K562 (cell line): ENCODE results near the gene KIZ. TPM values are rescaled to one million over a fixed set of nuclear protein-coding genes. Genes with fewer than 3 reads are reported as not detected.
A peak's percentile ranks its signal among the peaks of the same experiment; 100 is the strongest.

ENCODE experiments used
- ATAC-seq: fragments of 200-7000 bp; cut with Tn5 transposase; 3 replicates; pipeline ENCODE4 v1.9.1; 2020; ENCODE audit warnings: moderate library complexity
- BruUV-seq: library from RNA; stranded (reverse); fragments of 400-500 nt; replicated peaks from 2 replicates; lab custom pipeline; 2021; lab: Mats Ljungman, UMichigan
- CTCF ChIA-PET: fragments of 300-600 bp; formaldehyde crosslinking; extraction: SDS; loops from one replicate; lab custom pipeline; 2021; ENCODE audit warnings: low intra/inter-chr PET ratio; lab: Yijun Ruan, JAX
- POLR2A ChIA-PET: fragments of 300-600, 350-650 bp; sonication (Branson Sonifier 250); formaldehyde crosslinking; extraction: SDS; loops from one replicate; lab custom pipeline; 2021; ENCODE audit warnings: antibody characterized with exemption, inconsistent platforms; lab: Yijun Ruan, JAX
- DNase-seq, 4 experiments: peaks; one replicate each; pipeline versions ENCODE4 v3.0.0 to v3.0.0-alpha.2; 2011 to 2018; ENCODE audit warnings: low spot score in 3 of 4, mixed read lengths in 3 of 4; ENCODE audit errors: extremely low read depth in 1 of 4
- FAIRE-seq: peaks from 2 replicates; lab custom pipeline; 2011; peaks lifted over from hg19 to GRCh38; lab: Jason Lieb, UNC
- H2AFZ ChIP-seq: 2 replicates; pipeline ENCODE4 v1.6.0; 2011; ENCODE audit warnings: low read depth, low read length, control low read depth, inconsistent platforms
- H3K27ac ChIP-seq: fragments of 200-600 bp; 3 replicates; pipeline ENCODE4 v1.8.0; 2011; ENCODE audit warnings: low read depth, mild to moderate bottlenecking, control low read depth, inconsistent platforms, low read length, moderate library complexity, mixed read lengths; ENCODE audit errors: extremely low read depth
- H3K27me3 ChIP-seq, 2 experiments: fragments of 300-600 bp in 1 of 2; 2 replicates in 1 of 2; 3 replicates in 1 of 2; pipeline versions ENCODE4 v1.6.0 to v1.8.0; 2011; ENCODE audit warnings: inconsistent platforms in 2 of 2, low read length in 2 of 2, mild to moderate bottlenecking in 1 of 2, mixed read lengths in 1 of 2, moderate library complexity in 1 of 2; ENCODE audit not compliant: control insufficient read depth in 2 of 2, insufficient read depth in 2 of 2
- H3K36me3 ChIP-seq: fragments of 300-600 bp; 3 replicates; pipeline ENCODE4 v1.8.0; 2011; ENCODE audit warnings: mild to moderate bottlenecking, low read length, inconsistent platforms; ENCODE audit not compliant: control insufficient read depth, insufficient read depth
- H3K4me1 ChIP-seq, 2 experiments: fragments of 200-600 bp in 1 of 2; replicated peaks in 1 of 2; 2 replicates in 1 of 2; 3 replicates in 1 of 2; pipeline versions ENCODE4 v1.5.1 to v1.8.0; 2011; ENCODE audit warnings: inconsistent platforms in 2 of 2, low read length in 2 of 2, mild to moderate bottlenecking in 1 of 2, mixed read lengths in 1 of 2, moderate library complexity in 1 of 2; ENCODE audit not compliant: control insufficient read depth in 2 of 2, insufficient read depth in 2 of 2
- H3K4me2 ChIP-seq: 2 replicates; pipeline ENCODE4 v1.6.1; 2011; ENCODE audit warnings: low read length, control low read depth, inconsistent platforms, mixed read lengths; ENCODE audit not compliant: insufficient read depth
- H3K4me3 ChIP-seq: fragments of 200-600 bp; sonication (generic), shearing (Covaris generic); 2 replicates; pipeline ENCODE4 v1.5.1; 2016; ENCODE audit warnings: control low read depth, inconsistent platforms
- H3K79me2 ChIP-seq: fragments of 200-600 bp; 3 replicates; pipeline ENCODE4 v1.8.0; 2011; ENCODE audit warnings: low read length, inconsistent platforms; ENCODE audit not compliant: control insufficient read depth, insufficient read depth
- H3K9ac ChIP-seq, 2 experiments: 2 replicates each; pipeline versions ENCODE4 v1.6.0 to v1.6.1; 2011; ENCODE audit warnings: low read depth in 2 of 2, low read length in 2 of 2, control low read depth in 1 of 2, inconsistent platforms in 1 of 2, mild to moderate bottlenecking in 1 of 2, mixed read lengths in 1 of 2; ENCODE audit not compliant: insufficient read depth in 1 of 2
- H3K9me1 ChIP-seq: one replicate; pipeline ENCODE4 v1.6.0; 2011; ENCODE audit warnings: inconsistent platforms, mild to moderate bottlenecking, low read length, moderate library complexity; ENCODE audit not compliant: control insufficient read depth, insufficient read depth
- H3K9me3 ChIP-seq: replicated peaks from 2 replicates; pipeline ENCODE4 v1.5.1; 2011; ENCODE audit warnings: low read depth, low read length, inconsistent platforms; ENCODE audit not compliant: control insufficient read depth, insufficient read depth
- H4K20me1 ChIP-seq: replicated peaks from 2 replicates; pipeline ENCODE4 v1.6.1; 2011; ENCODE audit warnings: low read length, inconsistent platforms, mixed read lengths; ENCODE audit not compliant: control insufficient read depth, insufficient read depth
- CBFA2T3 ChIP-seq: fragments of 450-650 bp; IDR thresholded peaks from 2 replicates; pipeline ENCODE4 v1.6.1; 2017
- FOSL1 ChIP-seq: fragments of 200-800 bp; sonication (Bioruptor generic); conservative IDR thresholded peaks from 2 replicates; pipeline ENCODE4 v1.6.1; 2016; ENCODE audit warnings: missing genetic modification characterization, missing compliant biosample characterization
- HDAC1 ChIP-seq, 2 experiments: fragments of 450-650 bp; IDR thresholded peaks; 2 replicates each; pipeline ENCODE4 v1.6.1; 2016 to 2017; ENCODE audit warnings: inconsistent platforms in 1 of 2, mild to moderate bottlenecking in 1 of 2, moderate library complexity in 1 of 2
- HNRNPUL1 ChIP-seq: fragments of 200-400 bp; formaldehyde crosslinking; IDR thresholded peaks from 2 replicates; pipeline ENCODE4 v1.6.1; 2017; ENCODE audit warnings: low read length
- JUND ChIP-seq, 2 experiments: IDR thresholded peaks; 2 replicates in 1 of 2; 3 replicates in 1 of 2; pipeline ENCODE4 v1.6.1; 2011; ENCODE audit warnings: borderline replicate concordance in 2 of 2, low read depth in 2 of 2, low read length in 2 of 2, improper control_type of control experiment in 1 of 2, missing biosample characterization in 1 of 2, missing genetic modification characterization in 1 of 2, missing genetic modification reagents in 1 of 2
- KDM1A ChIP-seq, 2 experiments: fragments of 450-650 bp; IDR thresholded peaks; 2 replicates each; pipeline ENCODE4 v1.6.1; 2016; ENCODE audit warnings: mild to moderate bottlenecking in 2 of 2
- MEIS2 ChIP-seq: fragments of 450-650 bp; IDR thresholded peaks from 2 replicates; pipeline ENCODE4 v1.6.1; 2014; ENCODE audit warnings: mild to moderate bottlenecking; ENCODE audit not compliant: partially characterized antibody
- NCOA6 ChIP-seq: fragments of 450-650 bp; IDR thresholded peaks from 2 replicates; pipeline ENCODE4 v1.6.1; 2017; ENCODE audit warnings: mild to moderate bottlenecking
- NFE2 ChIP-seq: IDR thresholded peaks from 2 replicates; pipeline ENCODE4 v1.6.1; 2014; ENCODE audit warnings: antibody characterized with exemption, low read depth
- PHB2 ChIP-seq: fragments of 450-650 bp; IDR thresholded peaks from 2 replicates; pipeline ENCODE4 v1.6.1; 2017; ENCODE audit warnings: low read depth
- RB1 ChIP-seq: fragments of 450-650 bp; IDR thresholded peaks from 2 replicates; pipeline ENCODE4 v1.6.1; 2017; ENCODE audit warnings: low read depth, mild to moderate bottlenecking
- RCOR1 ChIP-seq, 2 experiments: IDR thresholded peaks; 2 replicates each; pipeline ENCODE4 v1.6.1; 2012; ENCODE audit warnings: low read depth in 2 of 2, low read length in 2 of 2, borderline replicate concordance in 1 of 2, improper control_type of control experiment in 1 of 2
- SMARCA4 ChIP-seq: fragments of 450-650 bp; IDR thresholded peaks from 2 replicates; pipeline ENCODE4 v1.6.1; 2016
- TRIM28 ChIP-seq: fragments of 450-650 bp; IDR thresholded peaks from 2 replicates; pipeline ENCODE4 v1.6.1; 2017
- ZBTB8A ChIP-seq: fragments of 450-650 bp; IDR thresholded peaks from 2 replicates; pipeline ENCODE4 v1.6.1; 2018; ENCODE audit warnings: mild to moderate bottlenecking, moderate library complexity; ENCODE audit not compliant: partially characterized antibody
- ZNF280B ChIP-seq: fragments of 250-450 bp; sonication (Bioruptor Pico); IDR thresholded peaks from 2 replicates; pipeline ENCODE4 v1.5.1; 2021; ENCODE audit warnings: mild to moderate bottlenecking
- ZNF316 ChIP-seq: fragments of 450-650 bp; IDR thresholded peaks from 2 replicates; pipeline ENCODE4 v1.6.1; 2016
- WGBS: fragments of 100-300 bp; shearing (Covaris generic); methylation state at CpG from one replicate; pipeline ENCODE4 v1.1.6; 2016; ENCODE audit warnings: low coverage, mixed read lengths; ENCODE audit not compliant: insufficient coverage; ENCODE audit errors: missing lambda C conversion rate; 5-methylcytosine and 5-hydroxymethylcytosine counted together
- in situ Hi-C: fragments of 300-500 bp; cut with MboI; formaldehyde crosslinking; loops from 4 replicates; pipeline ENCODE4 v1.15.0; 2018; ENCODE audit warnings: inconsistent platforms, mixed read lengths
- intact Hi-C: fragments of 100-400 bp; cut with micrococcal nuclease; formaldehyde crosslinking; loops from 2 replicates; pipeline ENCODE4 v1.14.2; 2022
- polyA plus RNA-seq, 8 experiments: library from polyadenylated mRNA; depleted of rRNA in 4 of 8; stranded (reverse) in 5 of 8; unstranded in 3 of 8; fragments of >200 nt; fragmentation: Nextera tagmentation in 2 of 8; fragmentation: Illumina TruSeq in 1 of 8; extraction: Ambion mirVana in 2 of 8; extraction: Trizol in 1 of 8; gene quantifications; 2 replicates each; pipeline versions ENCODE4 v1.2.1 to v1.2.3, GENCODE V29; 2011 to 2014; ENCODE audit warnings: inconsistent platforms in 1 of 8, missing spikeins in 1 of 8
- total RNA-seq, 7 experiments: library from RNA; depleted of rRNA in 6 of 7; stranded (reverse); fragments of >200 nt in 6 of 7; fragmentation: Illumina TruSeq in 2 of 7; extraction: Trizol in 2 of 7; gene quantifications; 2 replicates each; pipeline versions ENCODE4 v1.2.1 to v1.2.3, GENCODE V29; 2011 to 2021; ENCODE audit warnings: low replicate concordance in 1 of 7
- TF ChIP-seq, protein P1 (sequence below), 2 experiments: IDR thresholded peaks in 1 of 2; conservative IDR thresholded peaks in 1 of 2; 2 replicates each; pipeline ENCODE4 v1.6.1; 2016; ENCODE audit warnings: low read depth in 2 of 2, mild to moderate bottlenecking in 1 of 2, missing compliant biosample characterization in 1 of 2, missing genetic modification characterization in 1 of 2, moderate library complexity in 1 of 2
- TF ChIP-seq, protein P2 (sequence below): fragments of 450-650 bp; IDR thresholded peaks from 2 replicates; pipeline ENCODE4 v1.6.1; 2016

KIZ gene
- total and polyA plus RNA-seq, 9 of the 15 experiments (the other 6 are each of a cell fraction or from before 2014, with no cell fraction given) = 4.9 to 21.1 (median 13.5) TPM

- no peak overlapping the region for H3K27ac ChIP-seq
- H2AFZ ChIP-seq = no peak overlapping the region
- no peaks in the 10 kb centered on the region for H3K27me3 ChIP-seq
- no peak overlapping the region for H3K9ac ChIP-seq
- no peak overlapping the region for H3K4me3 ChIP-seq
- no peaks in the 10 kb centered on the region for H3K9me3 ChIP-seq
- 0% methylated on average over 1 of the region's 2 CpGs for WGBS
- no peaks in the 10 kb centered on the region for H3K4me1 ChIP-seq
- H3K79me2 ChIP-seq = no peaks in the 10 kb centered on the region
- BruUV-seq = no TSS peak
- POLR2A ChIA-PET = no interaction called here
- in situ Hi-C loops (no loop called here), intact Hi-C loops (no loop called here)
- ATAC-seq (no peak), FAIRE-seq (no peak), DNase-seq (peak in 2 of 4 experiments; percentile 9 to 12)
- H3K36me3 ChIP-seq = no peaks in the 10 kb centered on the region
- no peaks in the 10 kb centered on the region for H3K9me1 ChIP-seq
- H3K4me2 ChIP-seq = no peak overlapping the region
- CTCF ChIA-PET = no interaction called here
- H4K20me1 ChIP-seq = no peaks in the 10 kb centered on the region
- TF ChIP-seq ZBTB8A = no peak
- 0 out of 2 replicates have a peak, but pooled peaks have one; percentile 27 for TF ChIP-seq FOSL1 (tag)
- TF ChIP-seq TRIM28 = no peak
- TF ChIP-seq RB1 = no peak
- TF ChIP-seq PHB2 = no peak
- TF ChIP-seq JUND (IDR thresholded peaks at IDR 0.05; ENCODE audit: borderline replicate concordance, low read depth, low read length) = peak; percentile 27; the same call in 1 of the 2 replicates
- no peak for TF ChIP-seq JUND (tag; IDR thresholded peaks at IDR 0.05; ENCODE audit: borderline replicate concordance, low read depth, low read length)
- TF ChIP-seq, protein P1, sequence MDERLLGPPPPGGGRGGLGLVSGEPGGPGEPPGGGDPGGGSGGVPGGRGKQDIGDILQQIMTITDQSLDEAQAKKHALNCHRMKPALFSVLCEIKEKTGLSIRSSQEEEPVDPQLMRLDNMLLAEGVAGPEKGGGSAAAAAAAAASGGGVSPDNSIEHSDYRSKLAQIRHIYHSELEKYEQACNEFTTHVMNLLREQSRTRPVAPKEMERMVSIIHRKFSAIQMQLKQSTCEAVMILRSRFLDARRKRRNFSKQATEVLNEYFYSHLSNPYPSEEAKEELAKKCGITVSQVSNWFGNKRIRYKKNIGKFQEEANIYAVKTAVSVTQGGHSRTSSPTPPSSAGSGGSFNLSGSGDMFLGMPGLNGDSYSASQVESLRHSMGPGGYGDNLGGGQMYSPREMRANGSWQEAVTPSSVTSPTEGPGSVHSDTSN (CRISPR knock-in tag; IDR thresholded peaks at IDR 0.05; ENCODE audit: low read depth) = no peak
- TF ChIP-seq, protein P1 (tag; conservative IDR thresholded peaks at IDR 0.05; ENCODE audit: low read depth) = peak; percentile 64
- no peak for TF ChIP-seq ZNF280B (CRISPR knock-in tag)
- peak; percentile 24; the same call in 1 of the 2 replicates for TF ChIP-seq ZNF316
- TF ChIP-seq, protein P2, sequence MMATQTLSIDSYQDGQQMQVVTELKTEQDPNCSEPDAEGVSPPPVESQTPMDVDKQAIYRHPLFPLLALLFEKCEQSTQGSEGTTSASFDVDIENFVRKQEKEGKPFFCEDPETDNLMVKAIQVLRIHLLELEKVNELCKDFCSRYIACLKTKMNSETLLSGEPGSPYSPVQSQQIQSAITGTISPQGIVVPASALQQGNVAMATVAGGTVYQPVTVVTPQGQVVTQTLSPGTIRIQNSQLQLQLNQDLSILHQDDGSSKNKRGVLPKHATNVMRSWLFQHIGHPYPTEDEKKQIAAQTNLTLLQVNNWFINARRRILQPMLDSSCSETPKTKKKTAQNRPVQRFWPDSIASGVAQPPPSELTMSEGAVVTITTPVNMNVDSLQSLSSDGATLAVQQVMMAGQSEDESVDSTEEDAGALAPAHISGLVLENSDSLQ = 0 out of 2 replicates have a peak, but pooled peaks have one; percentile 15
- TF ChIP-seq MEIS2 = peak; percentile 68
- peak in 1 of 2 experiments; percentile 50; a peak in 2 of 4 replicates for TF ChIP-seq RCOR1 (IDR thresholded peaks at IDR 0.05; ENCODE audit: borderline replicate concordance in 1 of 2, low read depth in 2 of 2, low read length in 2 of 2)
- 0 out of 4 replicates have a peak, but pooled peaks of 1 of the 2 experiments have one; percentile 25 for TF ChIP-seq HDAC1 (IDR thresholded peaks at IDR 0.05)
- peak; percentile 72 to 76 for TF ChIP-seq KDM1A (IDR thresholded peaks at IDR 0.05)
- peak; percentile 54; the same call in 1 of the 2 replicates for TF ChIP-seq CBFA2T3
- TF ChIP-seq SMARCA4 = peak; percentile 24; the same call in 1 of the 2 replicates
- no peak for TF ChIP-seq HNRNPUL1
- 0 out of 2 replicates have a peak, but pooled peaks have one; percentile 9 for TF ChIP-seq NFE2
- no peak for TF ChIP-seq NCOA6
Observed at GRCh38 chr20:21173485-21173884, 47.6 kb downstream of the KIZ start.
